ENCODE measurements around the gene PRRC1.

- TF ChIP-seq CTCF (IDR thresholded peaks at IDR 0.05) = no peak
- no peak for TF ChIP-seq POLR2A (IDR thresholded peaks at IDR 0.05)
Observed at GRCh38 chr5:127572930-127573329, 55.5 kb downstream of the PRRC1 start.

All from adrenal gland (tissue), 5 donors.